GM12892 (cell line): ENCODE measurements around the gene SETD6.

Source experiments
- POLR2A ChIP-seq: IDR thresholded peaks from 2 replicates; pipeline ENCODE4 v1.6.1; 2011; ENCODE audit warnings: low read depth, low read length, control low read depth
- POLR2AphosphoS5 ChIP-seq: IDR thresholded peaks from 2 replicates; pipeline ENCODE4 v1.6.1; 2011; ENCODE audit warnings: low read depth, low read length, control low read depth
- TAF1 ChIP-seq: IDR thresholded peaks from 2 replicates; pipeline ENCODE4 v1.6.1; 2011; ENCODE audit warnings: low read depth, mild to moderate bottlenecking, control low read depth, low read length, borderline replicate concordance

GRCh38 chr16:58533751-58534470 lies 18.6 kb downstream of the SETD6 start:
- no peak for TF ChIP-seq POLR2A
- no peak for TF ChIP-seq TAF1
- no peak for TF ChIP-seq POLR2AphosphoS5
